Keratinocyte (primary cell): ENCODE measurements around the gene KLHDC7A.

Experiments used
- EZH2 ChIP-seq: IDR thresholded peaks from one replicate; pipeline ENCODE4 v1.6.1; 2012; ENCODE audit warnings: inconsistent platforms, mild to moderate bottlenecking, low read length, moderate library complexity
- TF ChIP-seq, protein P1 (sequence below), 3 experiments: IDR thresholded peaks in 1 of 3; conservative IDR thresholded peaks in 1 of 3; optimal IDR thresholded peaks in 1 of 3; 2 replicates in 2 of 3; 3 replicates in 1 of 3; pipeline versions ENCODE3 to v1.5.1; 2011; ENCODE audit warnings: low read length in 3 of 3, mild to moderate bottlenecking in 3 of 3, moderate library complexity in 2 of 3, control low read depth in 1 of 3, inconsistent platforms in 1 of 3; ENCODE audit not compliant: insufficient read depth in 2 of 3; ENCODE audit errors: extremely low read depth in 1 of 3

DNA sequence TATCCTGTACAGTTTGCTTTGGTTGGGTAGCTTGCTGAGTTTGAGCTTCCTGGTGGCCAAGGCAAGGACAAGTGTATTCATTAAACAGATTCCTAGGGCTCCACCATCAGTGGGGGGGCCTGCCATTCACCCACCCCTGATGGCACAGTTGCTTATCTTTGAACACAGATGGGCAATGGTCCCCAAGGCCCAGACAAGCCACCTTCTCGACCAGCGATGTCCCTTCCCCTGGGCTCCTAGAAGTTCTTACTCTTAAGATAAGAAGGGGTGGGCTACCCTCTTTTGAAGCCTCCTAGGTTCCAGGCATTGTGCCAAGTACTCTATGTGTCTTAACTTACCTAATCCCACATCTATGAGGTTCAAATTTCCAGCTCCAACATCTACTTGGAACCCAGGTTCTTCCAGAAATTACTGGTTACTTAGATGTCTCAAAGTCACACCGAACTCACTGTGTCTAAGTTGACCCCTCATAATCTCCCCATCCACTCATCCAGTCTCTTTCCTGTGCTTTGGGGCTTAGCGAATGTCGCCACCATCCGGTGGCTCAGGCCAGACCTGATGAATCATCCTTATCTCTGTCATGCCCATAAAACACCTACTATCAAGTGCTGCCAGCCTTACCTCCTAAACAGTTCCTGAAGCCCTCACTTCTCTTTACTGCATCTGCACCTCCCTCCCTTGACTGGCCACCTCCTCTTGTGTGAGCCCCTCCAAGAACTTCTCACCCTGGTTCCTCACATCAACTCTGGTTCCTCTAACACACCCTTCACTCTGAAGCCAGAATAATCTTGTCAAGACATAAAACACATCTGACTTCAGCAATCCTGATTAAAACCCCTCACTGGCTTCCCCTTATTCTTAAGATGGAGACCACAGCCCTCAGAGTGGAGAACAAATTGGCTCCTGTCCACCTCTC is 50.1 kb downstream of the KLHDC7A start:
- TF ChIP-seq, protein P1, sequence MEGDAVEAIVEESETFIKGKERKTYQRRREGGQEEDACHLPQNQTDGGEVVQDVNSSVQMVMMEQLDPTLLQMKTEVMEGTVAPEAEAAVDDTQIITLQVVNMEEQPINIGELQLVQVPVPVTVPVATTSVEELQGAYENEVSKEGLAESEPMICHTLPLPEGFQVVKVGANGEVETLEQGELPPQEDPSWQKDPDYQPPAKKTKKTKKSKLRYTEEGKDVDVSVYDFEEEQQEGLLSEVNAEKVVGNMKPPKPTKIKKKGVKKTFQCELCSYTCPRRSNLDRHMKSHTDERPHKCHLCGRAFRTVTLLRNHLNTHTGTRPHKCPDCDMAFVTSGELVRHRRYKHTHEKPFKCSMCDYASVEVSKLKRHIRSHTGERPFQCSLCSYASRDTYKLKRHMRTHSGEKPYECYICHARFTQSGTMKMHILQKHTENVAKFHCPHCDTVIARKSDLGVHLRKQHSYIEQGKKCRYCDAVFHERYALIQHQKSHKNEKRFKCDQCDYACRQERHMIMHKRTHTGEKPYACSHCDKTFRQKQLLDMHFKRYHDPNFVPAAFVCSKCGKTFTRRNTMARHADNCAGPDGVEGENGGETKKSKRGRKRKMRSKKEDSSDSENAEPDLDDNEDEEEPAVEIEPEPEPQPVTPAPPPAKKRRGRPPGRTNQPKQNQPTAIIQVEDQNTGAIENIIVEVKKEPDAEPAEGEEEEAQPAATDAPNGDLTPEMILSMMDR (optimal IDR thresholded peaks at IDR 0.05 in 1 of 3, IDR thresholded peaks at IDR 0.05 in 1 of 3, conservative IDR thresholded peaks at IDR 0.05 in 1 of 3; ENCODE audit: extremely low read depth in 1 of 3, insufficient read depth in 2 of 3, low read length in 3 of 3), result peak; percentile 11 to 43 (median 37)
- TF ChIP-seq EZH2, result no peak
